GM12892 (cell line): ENCODE data around the gene HHIPL1.

Source experiments
- POLR2A ChIP-seq: IDR thresholded peaks from 2 replicates; pipeline ENCODE4 v1.6.1; 2011; ENCODE audit warnings: low read depth, low read length, control low read depth
- POLR2AphosphoS5 ChIP-seq: IDR thresholded peaks from 2 replicates; pipeline ENCODE4 v1.6.1; 2011; ENCODE audit warnings: low read depth, low read length, control low read depth

GRCh38 chr14:99600232-99600888, 44.6 kb upstream of the HHIPL1 start:
- no peak for TF ChIP-seq POLR2A
- no peak for TF ChIP-seq POLR2AphosphoS5
